MM.1S (cell line): ENCODE measurements around the gene CHEK1.

Experiments used
- EZH2 ChIP-seq: fragments of 300-600 bp; sonication (generic); optimal IDR thresholded peaks from 2 replicates; pipeline ENCODE3; 2017; ENCODE audit warnings: low read depth, mild to moderate bottlenecking, antibody characterized with exemption, low read length, mixed read lengths
- TF ChIP-seq, protein P1 (sequence below): fragments of 300-600 bp; sonication (generic); IDR thresholded peaks from 2 replicates; pipeline ENCODE4 v1.5.1; 2016; ENCODE audit warnings: antibody characterized with exemption, low read length, mixed read lengths

DNA sequence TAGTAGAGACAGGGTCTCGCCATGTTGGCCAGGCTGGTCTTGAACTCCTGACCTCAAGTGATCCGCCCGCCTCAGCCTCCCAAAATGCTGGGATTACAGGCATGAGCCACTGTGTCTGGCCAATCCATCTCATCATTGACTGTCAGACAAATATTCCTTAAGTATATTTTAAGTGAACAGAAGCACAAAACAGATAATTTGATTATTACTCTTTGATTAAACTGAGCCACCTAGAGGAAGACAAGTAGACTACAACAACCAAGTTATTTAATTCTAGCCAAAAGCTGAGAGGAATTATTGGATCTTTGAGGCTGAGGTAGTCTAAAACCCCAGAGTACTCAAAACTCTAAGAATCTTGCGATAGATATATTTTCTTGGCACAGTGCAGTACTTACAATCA, 54.4 kb downstream of the CHEK1 start:
- TF ChIP-seq, protein P1, sequence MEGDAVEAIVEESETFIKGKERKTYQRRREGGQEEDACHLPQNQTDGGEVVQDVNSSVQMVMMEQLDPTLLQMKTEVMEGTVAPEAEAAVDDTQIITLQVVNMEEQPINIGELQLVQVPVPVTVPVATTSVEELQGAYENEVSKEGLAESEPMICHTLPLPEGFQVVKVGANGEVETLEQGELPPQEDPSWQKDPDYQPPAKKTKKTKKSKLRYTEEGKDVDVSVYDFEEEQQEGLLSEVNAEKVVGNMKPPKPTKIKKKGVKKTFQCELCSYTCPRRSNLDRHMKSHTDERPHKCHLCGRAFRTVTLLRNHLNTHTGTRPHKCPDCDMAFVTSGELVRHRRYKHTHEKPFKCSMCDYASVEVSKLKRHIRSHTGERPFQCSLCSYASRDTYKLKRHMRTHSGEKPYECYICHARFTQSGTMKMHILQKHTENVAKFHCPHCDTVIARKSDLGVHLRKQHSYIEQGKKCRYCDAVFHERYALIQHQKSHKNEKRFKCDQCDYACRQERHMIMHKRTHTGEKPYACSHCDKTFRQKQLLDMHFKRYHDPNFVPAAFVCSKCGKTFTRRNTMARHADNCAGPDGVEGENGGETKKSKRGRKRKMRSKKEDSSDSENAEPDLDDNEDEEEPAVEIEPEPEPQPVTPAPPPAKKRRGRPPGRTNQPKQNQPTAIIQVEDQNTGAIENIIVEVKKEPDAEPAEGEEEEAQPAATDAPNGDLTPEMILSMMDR, result peak; percentile 21; the same call in 1 of the 2 replicates
- TF ChIP-seq EZH2, result no peak
